C4-2B (cell line): ENCODE measurements around the gene DLGAP1.

Experiments
- ZFX ChIP-seq: fragments of 450-650 bp; IDR thresholded peaks from 2 replicates; pipeline ENCODE4 v1.6.1; 2017
- TF ChIP-seq, protein P1 (sequence below): fragments of 450-650 bp; conservative IDR thresholded peaks from 2 replicates; pipeline ENCODE4 v1.5.1; 2017; ENCODE audit warnings: mild to moderate bottlenecking

DNA sequence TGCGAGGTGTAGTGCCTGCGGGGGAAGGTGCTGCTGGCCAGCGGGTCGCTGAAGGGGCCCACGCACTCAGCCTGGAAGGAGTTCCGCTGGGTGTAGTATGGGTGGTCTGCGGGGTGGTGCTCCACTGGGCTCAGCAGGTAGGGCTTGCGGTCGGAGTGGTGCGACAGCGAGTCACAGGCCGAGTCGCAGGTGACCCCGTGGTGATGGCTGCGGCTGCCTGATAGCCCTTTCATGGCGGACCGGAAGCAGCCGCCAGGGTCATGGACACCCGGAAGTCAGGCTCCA is 575.3 kb downstream of the DLGAP1 start:
- TF ChIP-seq, protein P1, sequence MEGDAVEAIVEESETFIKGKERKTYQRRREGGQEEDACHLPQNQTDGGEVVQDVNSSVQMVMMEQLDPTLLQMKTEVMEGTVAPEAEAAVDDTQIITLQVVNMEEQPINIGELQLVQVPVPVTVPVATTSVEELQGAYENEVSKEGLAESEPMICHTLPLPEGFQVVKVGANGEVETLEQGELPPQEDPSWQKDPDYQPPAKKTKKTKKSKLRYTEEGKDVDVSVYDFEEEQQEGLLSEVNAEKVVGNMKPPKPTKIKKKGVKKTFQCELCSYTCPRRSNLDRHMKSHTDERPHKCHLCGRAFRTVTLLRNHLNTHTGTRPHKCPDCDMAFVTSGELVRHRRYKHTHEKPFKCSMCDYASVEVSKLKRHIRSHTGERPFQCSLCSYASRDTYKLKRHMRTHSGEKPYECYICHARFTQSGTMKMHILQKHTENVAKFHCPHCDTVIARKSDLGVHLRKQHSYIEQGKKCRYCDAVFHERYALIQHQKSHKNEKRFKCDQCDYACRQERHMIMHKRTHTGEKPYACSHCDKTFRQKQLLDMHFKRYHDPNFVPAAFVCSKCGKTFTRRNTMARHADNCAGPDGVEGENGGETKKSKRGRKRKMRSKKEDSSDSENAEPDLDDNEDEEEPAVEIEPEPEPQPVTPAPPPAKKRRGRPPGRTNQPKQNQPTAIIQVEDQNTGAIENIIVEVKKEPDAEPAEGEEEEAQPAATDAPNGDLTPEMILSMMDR = no peak
- no peak for TF ChIP-seq ZFX
